ENCODE results near the gene TSEN15. TPM values are rescaled to one million over a fixed set of nuclear protein-coding genes. Genes with fewer than 3 reads are reported as not detected.

The TSEN15 gene
- total and polyA plus RNA-seq, 9 of the 15 experiments (the other 6 are each of a cell fraction or from before 2014, with no cell fraction given), result 25.6 to 121 (median 91.3) TPM

DNA sequence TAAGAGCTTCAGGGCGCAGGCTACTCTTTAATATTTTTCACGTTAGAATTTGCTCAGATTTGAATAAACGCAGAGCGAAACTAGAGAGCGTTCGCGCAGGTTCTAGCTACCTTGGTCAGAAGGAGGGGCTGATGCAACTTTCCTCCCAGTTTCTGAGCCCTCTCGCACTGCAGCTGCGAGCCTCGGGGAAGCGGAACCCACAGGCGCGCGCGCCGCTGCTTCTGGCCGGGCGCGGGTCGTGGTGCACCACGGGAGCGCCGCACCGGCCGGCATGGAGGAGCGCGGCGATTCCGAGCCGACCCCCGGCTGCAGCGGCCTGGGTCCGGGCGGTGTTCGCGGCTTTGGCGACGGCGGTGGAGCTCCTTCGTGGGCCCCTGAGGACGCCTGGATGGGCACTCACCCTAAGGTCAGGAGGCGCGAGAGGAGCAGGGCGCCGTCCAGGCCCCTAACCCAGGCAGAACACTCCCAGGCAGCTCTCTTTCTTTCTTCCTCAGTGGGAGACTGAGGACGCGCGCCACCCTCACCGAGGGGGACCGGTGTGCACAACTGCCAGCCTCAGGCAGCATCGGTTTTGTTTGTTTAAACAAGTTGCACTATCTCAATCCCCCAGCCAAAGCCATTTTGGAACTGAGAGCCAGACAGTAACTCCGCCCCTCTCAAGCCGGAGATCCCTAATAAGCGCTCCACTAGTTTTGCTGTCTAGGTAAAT is at the start of gene TSEN15 (continued):
- TF ChIP-seq DACH1 (IDR thresholded peaks at IDR 0.05; ENCODE audit: partially characterized antibody) (peak; percentile 58), ZNF316 (IDR thresholded peaks at IDR 0.05) (no peak), NCOA4 (IDR thresholded peaks at IDR 0.05; ENCODE audit: partially characterized antibody) (no peak), RBM14 (IDR thresholded peaks at IDR 0.05; ENCODE audit: borderline replicate concordance, insufficient read depth, low read depth, low read length) (0 out of 2 replicates have a peak, but pooled peaks have one; percentile 40), CREM (IDR thresholded peaks at IDR 0.05; ENCODE audit: low read depth) (peak; percentile 70), TAL1 (IDR thresholded peaks at IDR 0.05) (no peak), XRCC3 (IDR thresholded peaks at IDR 0.05) (no peak), CXXC5 (CRISPR knock-in tag; IDR thresholded peaks at IDR 0.05) (peak; percentile 98), ZNF324 (CRISPR knock-in tag; IDR thresholded peaks at IDR 0.05) (no peak)
- TF ChIP-seq, protein P1, sequence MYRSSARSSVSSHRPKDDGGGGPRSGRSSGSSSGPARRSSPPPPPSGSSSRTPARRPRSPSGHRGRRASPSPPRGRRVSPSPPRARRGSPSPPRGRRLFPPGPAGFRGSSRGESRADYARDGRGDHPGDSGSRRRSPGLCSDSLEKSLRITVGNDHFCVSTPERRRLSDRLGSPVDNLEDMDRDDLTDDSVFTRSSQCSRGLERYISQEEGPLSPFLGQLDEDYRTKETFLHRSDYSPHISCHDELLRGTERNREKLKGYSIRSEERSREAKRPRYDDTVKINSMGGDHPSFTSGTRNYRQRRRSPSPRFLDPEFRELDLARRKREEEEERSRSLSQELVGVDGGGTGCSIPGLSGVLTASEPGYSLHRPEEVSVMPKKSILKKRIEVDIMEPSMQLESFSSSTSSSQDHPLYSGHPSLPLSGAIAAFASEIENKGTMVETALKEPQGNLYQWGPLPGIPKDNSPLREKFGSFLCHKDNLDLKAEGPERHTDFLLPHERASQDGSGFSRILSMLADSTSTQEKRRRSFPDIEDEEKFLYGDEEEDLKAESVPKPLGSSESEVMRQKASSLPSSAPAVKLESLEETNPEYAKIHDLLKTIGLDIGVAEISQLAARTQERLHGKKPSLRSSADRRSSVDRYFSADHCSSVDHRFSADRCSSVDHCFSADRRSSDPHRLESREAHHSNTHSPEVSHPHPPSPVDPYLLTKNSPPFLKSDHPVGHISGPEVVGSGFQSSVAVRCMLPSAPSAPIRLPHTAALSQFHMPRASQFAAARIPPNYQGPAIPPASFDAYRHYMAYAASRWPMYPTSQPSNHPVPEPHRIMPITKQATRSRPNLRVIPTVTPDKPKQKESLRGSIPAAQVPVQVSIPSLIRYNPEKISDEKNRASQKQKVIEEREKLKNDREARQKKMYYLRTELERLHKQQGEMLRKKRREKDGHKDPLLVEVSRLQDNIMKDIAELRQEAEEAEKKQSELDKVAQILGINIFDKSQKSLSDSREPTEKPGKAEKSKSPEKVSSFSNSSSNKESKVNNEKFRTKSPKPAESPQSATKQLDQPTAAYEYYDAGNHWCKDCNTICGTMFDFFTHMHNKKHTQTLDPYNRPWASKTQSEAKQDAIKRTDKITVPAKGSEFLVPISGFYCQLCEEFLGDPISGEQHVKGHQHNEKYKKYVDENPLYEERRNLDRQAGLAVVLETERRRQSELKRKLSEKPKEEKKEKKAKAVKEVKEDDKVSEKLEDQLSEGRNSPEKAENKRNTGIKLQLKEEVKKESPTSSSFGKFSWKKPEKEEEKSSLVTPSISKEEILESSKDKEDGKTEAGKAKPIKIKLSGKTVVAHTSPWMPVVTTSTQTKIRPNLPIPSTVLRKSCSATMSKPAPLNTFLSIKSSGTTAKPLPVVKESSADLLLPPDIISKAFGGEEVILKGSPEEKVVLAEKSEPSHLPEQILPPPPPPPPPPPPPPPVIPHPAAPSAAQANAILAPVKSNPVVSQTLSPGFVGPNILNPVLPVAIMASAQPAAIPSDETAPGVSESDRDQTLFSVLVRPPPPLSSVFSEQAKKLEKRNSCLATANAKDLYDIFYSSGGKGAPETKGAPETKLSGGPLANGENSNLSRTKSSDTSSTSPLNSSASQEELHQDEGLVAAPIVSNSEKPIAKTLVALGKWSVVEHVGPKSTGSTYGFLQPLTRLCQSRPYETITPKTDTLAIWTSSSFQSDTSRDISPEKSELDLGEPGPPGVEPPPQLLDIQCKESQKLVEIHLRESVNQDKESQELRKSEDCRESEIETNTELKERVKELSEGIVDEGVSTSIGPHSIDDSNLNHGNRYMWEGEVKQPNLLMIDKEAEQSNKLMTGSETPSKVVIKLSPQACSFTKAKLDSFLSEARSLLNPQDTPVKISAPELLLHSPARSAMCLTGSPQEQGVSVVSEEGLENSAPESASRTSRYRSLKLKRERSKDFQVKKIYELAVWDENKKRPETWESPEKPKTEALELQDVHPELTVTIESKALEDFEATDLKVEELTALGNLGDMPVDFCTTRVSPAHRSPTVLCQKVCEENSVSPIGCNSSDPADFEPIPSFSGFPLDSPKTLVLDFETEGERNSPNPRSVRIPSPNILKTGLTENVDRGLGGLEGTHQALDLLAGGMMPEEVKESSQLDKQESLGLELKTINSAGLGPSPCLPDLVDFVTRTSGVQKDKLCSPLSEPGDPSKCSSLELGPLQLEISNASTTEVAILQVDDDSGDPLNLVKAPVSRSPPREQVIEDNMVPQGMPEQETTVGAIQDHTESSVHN (IDR thresholded peaks at IDR 0.05; ENCODE audit: borderline replicate concordance in 1 of 2, low read depth in 1 of 2), result no peak
- TF ChIP-seq, protein P2, sequence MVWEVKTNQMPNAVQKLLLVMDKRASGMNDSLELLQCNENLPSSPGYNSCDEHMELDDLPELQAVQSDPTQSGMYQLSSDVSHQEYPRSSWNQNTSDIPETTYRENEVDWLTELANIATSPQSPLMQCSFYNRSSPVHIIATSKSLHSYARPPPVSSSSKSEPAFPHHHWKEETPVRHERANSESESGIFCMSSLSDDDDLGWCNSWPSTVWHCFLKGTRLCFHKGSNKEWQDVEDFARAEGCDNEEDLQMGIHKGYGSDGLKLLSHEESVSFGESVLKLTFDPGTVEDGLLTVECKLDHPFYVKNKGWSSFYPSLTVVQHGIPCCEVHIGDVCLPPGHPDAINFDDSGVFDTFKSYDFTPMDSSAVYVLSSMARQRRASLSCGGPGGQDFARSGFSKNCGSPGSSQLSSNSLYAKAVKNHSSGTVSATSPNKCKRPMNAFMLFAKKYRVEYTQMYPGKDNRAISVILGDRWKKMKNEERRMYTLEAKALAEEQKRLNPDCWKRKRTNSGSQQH (CRISPR knock-in tag; IDR thresholded peaks at IDR 0.05), result no peak
- TF ChIP-seq, protein P3, sequence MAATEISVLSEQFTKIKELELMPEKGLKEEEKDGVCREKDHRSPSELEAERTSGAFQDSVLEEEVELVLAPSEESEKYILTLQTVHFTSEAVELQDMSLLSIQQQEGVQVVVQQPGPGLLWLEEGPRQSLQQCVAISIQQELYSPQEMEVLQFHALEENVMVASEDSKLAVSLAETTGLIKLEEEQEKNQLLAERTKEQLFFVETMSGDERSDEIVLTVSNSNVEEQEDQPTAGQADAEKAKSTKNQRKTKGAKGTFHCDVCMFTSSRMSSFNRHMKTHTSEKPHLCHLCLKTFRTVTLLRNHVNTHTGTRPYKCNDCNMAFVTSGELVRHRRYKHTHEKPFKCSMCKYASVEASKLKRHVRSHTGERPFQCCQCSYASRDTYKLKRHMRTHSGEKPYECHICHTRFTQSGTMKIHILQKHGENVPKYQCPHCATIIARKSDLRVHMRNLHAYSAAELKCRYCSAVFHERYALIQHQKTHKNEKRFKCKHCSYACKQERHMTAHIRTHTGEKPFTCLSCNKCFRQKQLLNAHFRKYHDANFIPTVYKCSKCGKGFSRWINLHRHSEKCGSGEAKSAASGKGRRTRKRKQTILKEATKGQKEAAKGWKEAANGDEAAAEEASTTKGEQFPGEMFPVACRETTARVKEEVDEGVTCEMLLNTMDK (IDR thresholded peaks at IDR 0.05; ENCODE audit: borderline replicate concordance, insufficient read depth, low read depth, low read length, poor library complexity, severe bottlenecking), result peak; percentile 26

All from K562 (cell line).